ENCODE measurements around the gene GJD4.

Gene GJD4

DNA sequence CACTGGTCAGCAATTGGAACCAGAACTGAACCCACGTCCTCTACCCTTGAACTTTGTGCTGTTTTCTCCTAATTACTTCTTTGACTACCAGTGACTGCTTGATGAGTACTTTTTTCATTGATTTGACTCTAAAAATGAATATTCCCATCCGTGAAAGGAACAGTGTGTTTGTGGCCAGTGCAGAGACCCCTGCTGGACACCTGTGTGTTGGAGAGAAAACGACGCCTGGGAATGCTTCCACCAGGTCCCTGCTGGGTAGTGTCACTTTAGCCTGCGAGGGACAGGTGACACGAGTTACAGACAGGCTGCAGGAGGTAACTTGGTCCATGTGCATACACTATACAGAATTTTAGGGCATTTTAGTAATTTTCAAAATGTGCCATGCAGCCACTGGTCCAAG, 6.8 kb upstream of the GJD4 start:
- TF ChIP-seq, protein P1, sequence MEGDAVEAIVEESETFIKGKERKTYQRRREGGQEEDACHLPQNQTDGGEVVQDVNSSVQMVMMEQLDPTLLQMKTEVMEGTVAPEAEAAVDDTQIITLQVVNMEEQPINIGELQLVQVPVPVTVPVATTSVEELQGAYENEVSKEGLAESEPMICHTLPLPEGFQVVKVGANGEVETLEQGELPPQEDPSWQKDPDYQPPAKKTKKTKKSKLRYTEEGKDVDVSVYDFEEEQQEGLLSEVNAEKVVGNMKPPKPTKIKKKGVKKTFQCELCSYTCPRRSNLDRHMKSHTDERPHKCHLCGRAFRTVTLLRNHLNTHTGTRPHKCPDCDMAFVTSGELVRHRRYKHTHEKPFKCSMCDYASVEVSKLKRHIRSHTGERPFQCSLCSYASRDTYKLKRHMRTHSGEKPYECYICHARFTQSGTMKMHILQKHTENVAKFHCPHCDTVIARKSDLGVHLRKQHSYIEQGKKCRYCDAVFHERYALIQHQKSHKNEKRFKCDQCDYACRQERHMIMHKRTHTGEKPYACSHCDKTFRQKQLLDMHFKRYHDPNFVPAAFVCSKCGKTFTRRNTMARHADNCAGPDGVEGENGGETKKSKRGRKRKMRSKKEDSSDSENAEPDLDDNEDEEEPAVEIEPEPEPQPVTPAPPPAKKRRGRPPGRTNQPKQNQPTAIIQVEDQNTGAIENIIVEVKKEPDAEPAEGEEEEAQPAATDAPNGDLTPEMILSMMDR (IDR thresholded peaks at IDR 0.05; ENCODE audit: insufficient read depth, low read depth, low read length, missing control alignments): peak; percentile 1
- DNase-seq (ENCODE audit: low read depth): no peak

DNA sequence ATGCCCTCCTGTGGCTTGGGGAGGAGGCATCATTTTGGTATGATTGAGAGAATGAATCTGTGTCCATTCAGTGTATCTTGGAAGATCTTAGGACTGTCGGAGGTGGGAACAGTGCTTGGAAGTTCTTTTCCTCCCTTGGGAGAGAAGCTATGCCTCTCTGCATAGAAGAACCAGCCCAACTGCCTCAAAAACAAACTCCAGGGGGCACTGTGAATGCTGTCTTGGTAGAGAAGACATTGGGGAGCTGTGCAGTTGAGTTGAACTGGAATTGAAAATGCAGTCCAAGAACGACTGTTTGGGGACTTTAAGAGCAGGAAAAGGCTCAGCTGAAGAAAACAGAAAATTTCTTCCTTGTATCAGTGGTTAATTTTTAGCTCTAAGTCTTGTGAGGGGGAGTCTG, 4.9 kb upstream of the GJD4 start:
- H3K4me3 ChIP-seq (ENCODE audit: low read depth, low read length): no peak overlapping the region
- no peak for DNase-seq (ENCODE audit: low read depth)
- TF ChIP-seq, protein P1 (IDR thresholded peaks at IDR 0.05; ENCODE audit: insufficient read depth, low read depth, low read length, missing control alignments): no peak

More for the DNA sequence above, 6.8 kb upstream of the GJD4 start:
- H3K4me3 ChIP-seq (ENCODE audit: low read depth, low read length): no peak overlapping the region

DNA sequence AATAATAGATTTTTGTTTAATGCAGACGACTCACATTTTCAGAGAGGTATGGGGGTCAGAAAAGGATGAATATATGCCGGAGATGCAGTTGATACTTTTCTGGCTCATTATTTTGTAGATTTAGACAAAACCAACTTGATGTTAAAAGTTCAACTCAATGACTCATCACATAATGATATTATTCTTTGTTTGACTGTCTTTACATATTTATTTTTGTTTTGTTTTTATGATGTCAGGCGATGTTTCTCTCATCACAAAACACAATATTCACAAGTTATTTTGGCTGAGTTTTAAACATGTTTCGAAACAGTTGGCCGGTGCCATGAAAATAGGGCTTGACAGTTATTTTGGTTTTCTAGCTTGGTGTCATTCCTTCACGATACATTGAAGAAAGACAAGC, 1.3 kb downstream of the GJD4 start:
- TF ChIP-seq, protein P1 (IDR thresholded peaks at IDR 0.05; ENCODE audit: insufficient read depth, low read depth, low read length, missing control alignments): no peak
- no peak overlapping the region for H3K4me3 ChIP-seq (ENCODE audit: low read depth, low read length)
- no peak for DNase-seq (ENCODE audit: low read depth)

DNA sequence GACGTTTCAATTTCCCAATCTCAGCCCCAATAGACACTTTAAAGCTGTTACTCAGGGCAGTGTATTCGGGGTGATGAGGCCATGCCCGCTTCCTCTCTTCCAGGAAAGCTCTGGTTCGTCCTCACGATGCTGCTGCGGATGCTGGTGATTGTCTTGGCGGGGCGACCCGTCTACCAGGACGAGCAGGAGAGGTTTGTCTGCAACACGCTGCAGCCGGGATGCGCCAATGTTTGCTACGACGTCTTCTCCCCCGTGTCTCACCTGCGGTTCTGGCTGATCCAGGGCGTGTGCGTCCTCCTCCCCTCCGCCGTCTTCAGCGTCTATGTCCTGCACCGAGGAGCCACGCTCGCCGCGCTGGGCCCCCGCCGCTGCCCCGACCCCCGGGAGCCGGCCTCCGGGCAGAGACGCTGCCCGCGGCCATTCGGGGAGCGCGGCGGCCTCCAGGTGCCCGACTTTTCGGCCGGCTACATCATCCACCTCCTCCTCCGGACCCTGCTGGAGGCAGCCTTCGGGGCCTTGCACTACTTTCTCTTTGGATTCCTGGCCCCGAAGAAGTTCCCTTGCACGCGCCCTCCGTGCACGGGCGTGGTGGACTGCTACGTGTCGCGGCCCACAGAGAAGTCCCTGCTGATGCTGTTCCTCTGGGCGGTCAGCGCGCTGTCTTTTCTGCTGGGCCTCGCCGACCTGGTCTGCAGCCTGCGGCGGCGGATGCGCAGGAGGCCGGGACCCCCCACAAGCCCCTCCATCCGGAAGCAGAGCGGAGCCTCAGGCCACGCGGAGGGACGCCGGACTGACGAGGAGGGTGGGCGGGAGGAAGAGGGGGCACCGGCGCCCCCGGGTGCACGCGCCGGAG, 2.6 kb downstream of the GJD4 start:
- no peak for DNase-seq (ENCODE audit: low read depth)
- TF ChIP-seq, protein P1 (IDR thresholded peaks at IDR 0.05; ENCODE audit: insufficient read depth, low read depth, low read length, missing control alignments): no peak
- no peak overlapping the region for H3K4me3 ChIP-seq (ENCODE audit: low read depth, low read length)

DNA sequence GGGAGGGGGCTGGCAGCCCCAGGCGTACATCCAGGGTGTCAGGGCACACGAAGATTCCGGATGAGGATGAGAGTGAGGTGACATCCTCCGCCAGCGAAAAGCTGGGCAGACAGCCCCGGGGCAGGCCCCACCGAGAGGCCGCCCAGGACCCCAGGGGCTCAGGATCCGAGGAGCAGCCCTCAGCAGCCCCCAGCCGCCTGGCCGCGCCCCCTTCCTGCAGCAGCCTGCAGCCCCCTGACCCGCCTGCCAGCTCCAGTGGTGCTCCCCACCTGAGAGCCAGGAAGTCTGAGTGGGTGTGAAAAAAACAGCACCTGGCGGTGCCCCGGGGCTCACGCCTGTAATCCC, 3.2 kb downstream of the GJD4 start:
- DNase-seq (ENCODE audit: low read depth): no peak
- TF ChIP-seq, protein P1 (IDR thresholded peaks at IDR 0.05; ENCODE audit: insufficient read depth, low read depth, low read length, missing control alignments): no peak
- H3K4me3 ChIP-seq (ENCODE audit: low read depth, low read length): no peak overlapping the region

DNA sequence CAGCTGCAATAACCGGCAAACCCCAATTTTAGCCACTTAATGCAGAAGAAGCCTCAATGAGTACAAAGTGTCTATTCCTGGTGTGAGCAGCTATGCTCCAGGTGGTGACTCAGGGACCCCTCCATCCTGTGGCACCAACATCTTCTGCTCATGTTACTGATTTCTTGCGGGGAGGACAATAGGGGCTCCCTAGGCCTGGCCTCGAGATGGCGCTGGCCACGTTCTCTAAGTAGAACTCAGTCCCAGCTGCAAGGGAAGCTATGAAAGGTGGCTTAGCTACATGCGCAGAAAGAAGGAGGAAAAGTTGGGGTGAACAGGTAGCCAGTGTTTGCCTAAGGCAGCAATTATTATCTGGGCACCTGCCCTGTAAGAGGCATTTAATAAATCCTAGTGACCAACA, 6.6 kb downstream of the GJD4 start:
- TF ChIP-seq, protein P1 (IDR thresholded peaks at IDR 0.05; ENCODE audit: insufficient read depth, low read depth, low read length, missing control alignments): no peak
- no peak overlapping the region for H3K4me3 ChIP-seq (ENCODE audit: low read depth, low read length)
- no peak for DNase-seq (ENCODE audit: low read depth)
